Natural killer cell treated with Interleukin-12 subunit alpha and Interleukin-12 subunit beta and Interleukin-15 and Interleukin-18, amount 100 ng/mL, for 72 hours (primary cell): ENCODE measurements around the gene VAV2. TPM values are rescaled to one million over a fixed set of nuclear protein-coding genes. Genes with fewer than 3 reads are reported as not detected.
A peak's percentile ranks its signal among the peaks of the same experiment; 100 is the strongest.
"Not testable (repeated sequence)": the region's sequence is repeated elsewhere in the genome, so short reads cannot be mapped to it uniquely, and the experiment has no call there.

Experiments used
- ATAC-seq, 2 donors: fragments of 150-1000 bp; cut with Tn5 transposase in 1 of 2; sonication (Bioruptor Pico), chemical (Tn5 transposase) in 1 of 2; 2 replicates each; pipeline ENCODE4 v1.10.0; 2021
- DNase-seq: peaks from one replicate; pipeline ENCODE4 v3.0.0; 2022; ENCODE audit warnings: low spot score
- H3K27ac Mint-ChIP-seq, 2 donors: 1 replicate in 1 of 2; 2 replicates in 1 of 2; pipeline ENCODE4 v1.8.0; 2022; ENCODE audit warnings: mixed read lengths in 2 of 2, mild to moderate bottlenecking in 1 of 2, moderate library complexity in 1 of 2
- H3K27me3 Mint-ChIP-seq, 2 donors: 1 replicate in 1 of 2; 2 replicates in 1 of 2; pipeline ENCODE4 v1.8.0; 2022; ENCODE audit warnings: mixed read lengths in 2 of 2
- H3K36me3 Mint-ChIP-seq: one replicate; pipeline ENCODE4 v1.8.0; 2022; ENCODE audit warnings: mixed read lengths
- H3K4me1 Mint-ChIP-seq, 2 donors: 1 replicate in 1 of 2; 2 replicates in 1 of 2; pipeline ENCODE4 v1.8.0; 2022; ENCODE audit warnings: low read depth in 2 of 2, mixed read lengths in 2 of 2, mild to moderate bottlenecking in 1 of 2
- H3K4me3 Mint-ChIP-seq: one replicate; pipeline ENCODE4 v1.8.0; 2022; ENCODE audit warnings: mixed read lengths
- H3K9me3 Mint-ChIP-seq: 2 replicates; pipeline ENCODE4 v1.8.0; 2022; ENCODE audit warnings: mixed read lengths
- total RNA-seq, 2 donors: library from RNA; stranded (reverse); gene quantifications; one replicate each; pipeline ENCODE4 v1.2.3, GENCODE V29; 2022

VAV2 gene
- total RNA-seq, 2 donors from 2014 or later: 1.9 to 6.7 TPM

DNA sequence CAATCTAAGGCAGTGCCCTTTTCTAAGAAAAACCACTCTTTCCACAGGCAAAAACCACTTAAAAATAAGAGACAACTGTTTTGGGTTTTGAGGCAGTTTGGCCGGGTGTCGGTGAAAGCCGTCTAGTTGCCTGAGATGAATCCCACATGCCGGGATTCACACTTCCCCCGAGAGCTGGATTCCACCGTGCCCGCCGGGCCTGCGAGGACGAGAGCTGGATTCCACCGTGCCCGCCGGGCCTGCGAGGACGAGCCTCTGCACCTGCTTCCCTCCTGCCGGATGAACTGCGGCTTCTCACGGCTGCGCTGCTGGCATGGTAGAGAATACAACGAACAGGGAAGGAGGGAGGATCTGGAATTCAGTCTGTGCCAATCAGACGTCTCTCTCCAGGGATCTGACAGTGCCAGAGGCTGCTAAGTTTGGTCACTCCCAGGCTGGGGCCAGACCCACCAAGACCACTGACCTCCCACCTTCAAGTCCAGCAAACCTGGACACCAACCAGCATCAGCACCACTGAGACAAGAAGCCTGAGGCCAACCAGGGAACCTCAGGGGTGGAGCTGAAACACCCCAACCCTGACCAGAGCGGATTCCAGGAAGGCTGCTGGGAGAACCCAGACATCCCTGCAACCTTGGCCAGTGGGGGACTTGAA, 23.0 kb downstream of the VAV2 start:
- Mint-ChIP-seq H3K27ac (no peak overlapping the region), H3K27me3 (no peaks in the 10 kb centered on the region), H3K36me3 (peaks cover 10% of the 10 kb centered on the region), H3K4me3 (no peak overlapping the region), H3K4me1 (peaks cover 0 to 4% of the 10 kb centered on the region in 2 donors), H3K9me3 (peaks cover 7% of the 10 kb centered on the region)
- ATAC-seq: no peak
- no peak for DNase-seq

GRCh38 chr9:133968428-133968827, 23.7 kb downstream of the VAV2 start:
- Mint-ChIP-seq H3K9me3 (peaks cover 7% of the 10 kb centered on the region), H3K36me3 (peaks cover 10% of the 10 kb centered on the region), H3K4me1 (peaks cover 0 to 2% of the 10 kb centered on the region in 2 donors), H3K4me3 (no peak overlapping the region), H3K27me3 (no peaks in the 10 kb centered on the region), H3K27ac (no peak overlapping the region)
- DNase-seq: no peak
- no peak for ATAC-seq

DNA sequence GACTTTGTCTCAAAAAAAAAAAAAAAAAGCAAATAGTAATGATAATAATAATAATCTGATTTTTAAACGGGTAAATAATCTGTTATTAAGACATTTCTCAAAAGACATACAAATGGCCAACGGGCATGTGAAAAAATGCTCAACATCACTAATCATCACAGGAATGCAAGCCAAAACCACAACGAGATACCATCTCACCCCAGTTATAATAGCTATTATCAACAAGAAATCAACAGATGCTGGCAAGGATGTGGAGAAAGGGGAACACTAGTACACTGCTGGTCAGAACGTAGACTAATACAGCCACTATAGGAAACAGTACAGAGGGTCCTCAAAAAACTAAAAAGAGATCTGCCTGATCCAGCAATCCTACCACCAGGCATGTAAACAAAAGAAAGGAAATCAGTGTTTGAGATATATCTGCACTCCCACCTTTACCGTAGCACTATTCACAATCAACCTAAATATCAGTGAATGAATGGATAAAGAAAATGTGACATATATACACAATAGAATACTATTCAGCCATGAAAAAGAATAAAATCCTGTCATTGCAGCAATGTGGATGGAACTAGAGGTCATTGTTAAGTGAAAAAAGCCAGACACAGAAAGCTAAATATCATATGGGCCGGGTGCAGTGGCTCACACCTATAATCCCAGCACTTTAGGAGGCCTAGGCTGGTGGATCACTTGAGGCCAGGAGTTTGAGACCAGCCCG, 24.9 kb downstream of the VAV2 start:
- DNase-seq (no peak), ATAC-seq (no peak)
- Mint-ChIP-seq H3K4me3 (no peak overlapping the region), H3K4me1 (no peaks in the 10 kb centered on the region), H3K27ac (no peak overlapping the region), H3K9me3 (peaks cover 7% of the 10 kb centered on the region), H3K27me3 (no peaks in the 10 kb centered on the region), H3K36me3 (peaks cover 10% of the 10 kb centered on the region)

- no peaks in the 10 kb centered on the region for H3K27me3 Mint-ChIP-seq
- no peaks in the 10 kb centered on the region for H3K4me1 Mint-ChIP-seq
- no peak overlapping the region for H3K4me3 Mint-ChIP-seq
- DNase-seq (no peak), ATAC-seq (no peak)
- H3K27ac Mint-ChIP-seq: no peak overlapping the region
- peaks cover 7% of the 10 kb centered on the region for H3K9me3 Mint-ChIP-seq
- H3K36me3 Mint-ChIP-seq: peaks cover 10% of the 10 kb centered on the region
Observed at GRCh38 chr9:133964463-133964862, 27.7 kb downstream of the VAV2 start.

- DNase-seq: peak; percentile 54
- H3K27ac Mint-ChIP-seq: no peak overlapping the region
- peaks cover 7% of the 10 kb centered on the region for H3K9me3 Mint-ChIP-seq
- no peak overlapping the region for H3K4me3 Mint-ChIP-seq
- H3K27me3 Mint-ChIP-seq: no peaks in the 10 kb centered on the region
- no peaks in the 10 kb centered on the region for H3K4me1 Mint-ChIP-seq
- no peak for ATAC-seq
- peaks cover 10% of the 10 kb centered on the region for H3K36me3 Mint-ChIP-seq
Observed at GRCh38 chr9:133963166-133963565, 29.0 kb downstream of the VAV2 start.

GRCh38 chr9:133962341-133962740, 29.8 kb downstream of the VAV2 start:
- no peak overlapping the region for H3K27ac Mint-ChIP-seq
- ATAC-seq (no peak), DNase-seq (no peak)

GRCh38 chr9:133961226-133962165, 30.6 kb downstream of the VAV2 start:
- DNase-seq (no peak), ATAC-seq (peak in 1 of 2 donors; percentile 11)
- H3K27me3 Mint-ChIP-seq: no peaks in the 10 kb centered on the region
- no peak overlapping the region for H3K4me3 Mint-ChIP-seq
- H3K4me1 Mint-ChIP-seq: peaks cover 0 to under 1% of the 10 kb centered on the region in 2 donors
- peaks cover 7% of the 10 kb centered on the region for H3K9me3 Mint-ChIP-seq
- no peak overlapping the region for H3K27ac Mint-ChIP-seq
- peaks cover 10% of the 10 kb centered on the region for H3K36me3 Mint-ChIP-seq

More at GRCh38 chr9:133962341-133962740, 29.8 kb downstream of the VAV2 start:
- Mint-ChIP-seq H3K4me3 (no peak overlapping the region), H3K36me3 (peaks cover 10% of the 10 kb centered on the region), H3K9me3 (peaks cover 7% of the 10 kb centered on the region), H3K4me1 (no peaks in the 10 kb centered on the region), H3K27me3 (no peaks in the 10 kb centered on the region)

DNA sequence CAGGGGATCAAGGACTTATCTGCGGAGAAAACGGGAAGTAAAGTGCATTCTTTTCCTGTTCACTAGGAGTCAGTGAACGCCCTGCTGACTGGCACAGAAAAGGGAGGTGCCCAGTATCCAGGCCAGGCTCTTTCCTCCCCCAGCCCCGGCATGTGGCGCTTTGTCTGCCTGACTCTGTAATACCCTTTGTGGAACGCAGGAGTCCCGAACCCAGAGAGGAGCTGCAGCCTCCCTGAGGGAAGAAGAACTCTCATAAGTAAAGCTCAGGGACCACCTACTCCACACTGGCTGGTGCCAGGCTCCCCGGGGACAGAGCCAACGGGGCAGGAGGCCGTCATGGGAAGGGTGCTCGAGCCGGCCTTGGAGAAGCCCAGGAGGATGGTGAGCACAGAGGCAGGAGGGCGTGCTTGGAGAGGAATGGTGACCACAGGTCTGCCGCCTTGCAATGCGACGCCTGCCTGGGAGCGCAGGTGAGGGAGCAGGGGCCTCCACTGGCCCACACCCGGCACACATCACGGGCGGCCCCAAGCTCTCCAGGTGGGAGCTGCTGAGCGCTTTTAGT, 31.5 kb downstream of the VAV2 start:
- ATAC-seq: no peak
- no peak for DNase-seq
- Mint-ChIP-seq H3K36me3 (peaks cover 10% of the 10 kb centered on the region), H3K27ac (no peak overlapping the region), H3K4me1 (peaks cover 5% of the 10 kb centered on the region in 2 donors), H3K27me3 (no peaks in the 10 kb centered on the region), H3K4me3 (no peak overlapping the region), H3K9me3 (peaks cover 7% of the 10 kb centered on the region)

GRCh38 chr9:133959966-133960567, 32.1 kb downstream of the VAV2 start:
- peaks cover 7% of the 10 kb centered on the region for H3K9me3 Mint-ChIP-seq
- H3K4me1 Mint-ChIP-seq: peaks cover 5% of the 10 kb centered on the region in 2 donors
- no peak overlapping the region for H3K27ac Mint-ChIP-seq
- H3K27me3 Mint-ChIP-seq: no peaks in the 10 kb centered on the region
- peaks cover 9% of the 10 kb centered on the region for H3K36me3 Mint-ChIP-seq
- no peak overlapping the region for H3K4me3 Mint-ChIP-seq
- DNase-seq (no peak), ATAC-seq (no peak)

DNA sequence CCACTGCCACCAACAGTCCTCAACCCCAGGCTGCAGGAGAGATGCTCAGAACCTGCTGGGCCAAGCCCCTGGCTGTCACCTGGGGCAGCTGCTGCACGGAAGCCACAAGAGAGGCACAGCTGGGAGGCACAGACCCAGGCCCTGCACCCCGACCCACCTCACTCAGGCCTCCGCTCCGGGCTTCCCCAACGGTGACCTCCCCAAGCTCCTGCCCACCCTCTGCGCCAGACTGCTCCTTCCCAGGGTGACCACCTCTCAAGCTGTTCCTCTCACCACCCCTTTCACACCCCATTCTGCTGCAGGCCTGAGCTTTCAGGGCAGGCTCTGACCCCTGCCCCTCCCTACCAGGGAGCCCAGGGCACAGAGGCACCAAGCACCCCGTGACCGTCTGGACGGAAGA, 33.0 kb downstream of the VAV2 start:
- H3K4me3 Mint-ChIP-seq: no peak overlapping the region
- no peaks in the 10 kb centered on the region for H3K27me3 Mint-ChIP-seq
- no peaks in the 10 kb centered on the region for H3K9me3 Mint-ChIP-seq
- H3K27ac Mint-ChIP-seq: no peak overlapping the region
- DNase-seq: no peak
- peaks cover 13 to 14% of the 10 kb centered on the region in 2 donors for H3K4me1 Mint-ChIP-seq
- peak in 1 of 2 donors; percentile 37 for ATAC-seq
- peaks cover under 1% of the 10 kb centered on the region for H3K36me3 Mint-ChIP-seq

DNA sequence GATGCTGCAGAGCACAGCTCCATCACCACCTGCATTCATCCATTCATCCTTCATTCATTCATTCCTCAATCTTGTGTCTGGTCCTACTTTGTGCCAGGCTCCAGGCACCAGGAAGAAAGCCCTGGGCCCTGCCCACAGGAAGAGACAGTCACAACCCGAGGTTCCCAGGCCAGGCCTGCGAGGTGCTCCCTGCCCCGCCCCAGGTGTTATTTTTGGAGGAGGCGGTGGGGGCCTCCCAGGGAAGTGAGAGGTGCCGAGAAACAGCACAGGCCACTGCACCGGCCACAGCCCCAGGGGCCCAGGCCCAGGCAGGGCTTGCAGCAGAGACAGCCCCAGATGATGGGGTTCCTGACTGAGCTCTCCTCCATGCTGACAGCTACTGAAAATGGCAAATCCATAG, 33.4 kb downstream of the VAV2 start:
- no peak overlapping the region for H3K27ac Mint-ChIP-seq
- no peaks in the 10 kb centered on the region for H3K36me3 Mint-ChIP-seq
- no peak for ATAC-seq
- peaks cover 17 to 18% of the 10 kb centered on the region in 2 donors for H3K4me1 Mint-ChIP-seq
- DNase-seq: no peak
- no peak overlapping the region for H3K4me3 Mint-ChIP-seq
- H3K27me3 Mint-ChIP-seq: no peaks in the 10 kb centered on the region
- H3K9me3 Mint-ChIP-seq: no peaks in the 10 kb centered on the region

- not testable (repeated sequence) for H3K27me3 Mint-ChIP-seq, H3K27ac Mint-ChIP-seq, H3K36me3 Mint-ChIP-seq, H3K9me3 Mint-ChIP-seq, DNase-seq, ATAC-seq, H3K4me3 Mint-ChIP-seq
- H3K4me1 Mint-ChIP-seq: peaks cover 17 to 19% of the 10 kb centered on the region in 2 donors
Observed at GRCh38 chr9:133957772-133958171, 34.4 kb downstream of the VAV2 start.

- Mint-ChIP-seq H3K27ac (no peak overlapping the region), H3K4me3 (no peak overlapping the region), H3K4me1 (peaks cover 17 to 19% of the 10 kb centered on the region in 2 donors), H3K36me3 (no peaks in the 10 kb centered on the region), H3K27me3 (no peaks in the 10 kb centered on the region), H3K9me3 (no peaks in the 10 kb centered on the region)
- ATAC-seq: no peak
- DNase-seq: no peak
Observed at GRCh38 chr9:133957328-133957727, 34.8 kb downstream of the VAV2 start.
